HG03469 (cell line): ENCODE data around the gene ACVR2A.

ENCODE experiments used
- ATAC-seq: cut with Tn5 transposase; IDR thresholded peaks from one replicate; pipeline ENCODE4 v1.9.1; 2021; ENCODE audit warnings: mild to moderate bottlenecking, moderate library complexity, moderate number of reproducible peaks; ENCODE audit not compliant: unreplicated experiment

The ACVR2A gene

GRCh38 chr2:147844697-147845410 lies at the start of gene ACVR2A:
ACVR2A (plus strand) TSS chr2:147845029; CDS start chr2:147845153, 124 bp downstream.
- ATAC-seq = peak; percentile 19

GRCh38 chr2:147800316-147800715 lies 44.5 kb upstream of the ACVR2A start:
- ATAC-seq = no peak

GRCh38 chr2:147806846-147807245 lies 38.0 kb upstream of the ACVR2A start:
- no peak for ATAC-seq

GRCh38 chr2:147808520-147808919 lies 36.3 kb upstream of the ACVR2A start:
- ATAC-seq = no peak

GRCh38 chr2:147810883-147811765 lies 33.7 kb upstream of the ACVR2A start:
- no peak for ATAC-seq

GRCh38 chr2:147818741-147819140 lies 26.1 kb upstream of the ACVR2A start:
- ATAC-seq = no peak

- ATAC-seq = no peak
Measured at GRCh38 chr2:147824620-147825019, 20.2 kb upstream of the ACVR2A start.

GRCh38 chr2:147826278-147827087 lies 18.3 kb upstream of the ACVR2A start:
- ATAC-seq = no peak

- no peak for ATAC-seq
Measured at GRCh38 chr2:147827088-147827375, 17.8 kb upstream of the ACVR2A start.

- no peak for ATAC-seq
Measured at GRCh38 chr2:147829106-147829505, 15.7 kb upstream of the ACVR2A start.

- ATAC-seq = no peak
Measured at GRCh38 chr2:147836099-147836498, 8.7 kb upstream of the ACVR2A start.

- no peak for ATAC-seq
Measured at GRCh38 chr2:147843391-147843863, 1.4 kb upstream of the ACVR2A start.

- peak; percentile 60 for ATAC-seq
Measured at GRCh38 chr2:147843864-147844696, 749 bp upstream of the ACVR2A start.

- peak; percentile 53 for ATAC-seq
Measured at GRCh38 chr2:147845411-147845971, 662 bp downstream of the ACVR2A start.

- no peak for ATAC-seq
Measured at GRCh38 chr2:147846412-147847081, 1.7 kb downstream of the ACVR2A start.

GRCh38 chr2:147847746-147848391 lies 3.0 kb downstream of the ACVR2A start:
- no peak for ATAC-seq

GRCh38 chr2:147850838-147851237 lies 6.0 kb downstream of the ACVR2A start:
- no peak for ATAC-seq

- no peak for ATAC-seq
Measured at GRCh38 chr2:147851244-147851930, 6.6 kb downstream of the ACVR2A start.
